Urothelium cell line (cell line): ENCODE results near the gene ERO1A.
"Not testable (repeated sequence)": the region's sequence is repeated elsewhere in the genome, so short reads cannot be mapped to it uniquely, and the experiment has no call there.

Experiments
- DNase-seq: peaks from one replicate; pipeline ENCODE4 v3.0.0; 2011; ENCODE audit warnings: low spot score, mixed read lengths
- FAIRE-seq: peaks from 2 replicates; lab custom pipeline; 2011; peaks lifted over from hg19 to GRCh38; lab: Jason Lieb, UNC

Gene ERO1A, protein sequence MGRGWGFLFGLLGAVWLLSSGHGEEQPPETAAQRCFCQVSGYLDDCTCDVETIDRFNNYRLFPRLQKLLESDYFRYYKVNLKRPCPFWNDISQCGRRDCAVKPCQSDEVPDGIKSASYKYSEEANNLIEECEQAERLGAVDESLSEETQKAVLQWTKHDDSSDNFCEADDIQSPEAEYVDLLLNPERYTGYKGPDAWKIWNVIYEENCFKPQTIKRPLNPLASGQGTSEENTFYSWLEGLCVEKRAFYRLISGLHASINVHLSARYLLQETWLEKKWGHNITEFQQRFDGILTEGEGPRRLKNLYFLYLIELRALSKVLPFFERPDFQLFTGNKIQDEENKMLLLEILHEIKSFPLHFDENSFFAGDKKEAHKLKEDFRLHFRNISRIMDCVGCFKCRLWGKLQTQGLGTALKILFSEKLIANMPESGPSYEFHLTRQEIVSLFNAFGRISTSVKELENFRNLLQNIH

DNA sequence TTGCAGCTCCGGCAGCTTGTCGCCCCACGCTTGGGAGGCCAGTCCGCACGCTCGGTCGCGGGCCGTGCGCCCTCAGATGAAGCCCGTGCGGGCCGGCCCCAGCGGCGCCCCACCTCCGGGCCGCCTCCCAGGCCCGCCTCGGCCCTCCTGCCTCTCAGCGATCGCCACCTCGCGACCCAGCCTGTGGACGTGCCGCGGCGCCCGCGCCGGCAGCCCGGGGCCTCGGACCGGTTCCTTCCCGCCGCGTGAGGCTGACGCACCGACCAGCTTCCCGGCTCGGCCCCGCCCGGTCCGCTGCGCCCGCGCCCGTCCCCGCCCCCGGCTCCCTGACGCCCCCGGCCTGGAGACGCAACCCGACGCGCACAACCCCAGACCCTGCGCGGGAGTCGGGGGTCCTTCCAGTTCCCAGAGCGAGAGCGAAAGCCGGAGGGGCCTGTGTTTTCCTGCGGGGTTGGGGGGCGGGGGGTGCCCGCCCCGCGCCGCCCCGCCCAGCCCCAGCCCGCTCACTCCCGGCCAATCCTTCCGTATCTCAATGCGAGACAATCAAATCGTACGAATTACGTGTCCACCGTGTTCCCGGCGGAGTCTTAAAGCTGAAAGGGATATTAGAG lies at the start of gene ERO1A:
TSS of gene ERO1A (minus strand) at position 78 of the 611 bp plus-strand sequence. CDS start at position 1, 77 bp downstream.
- FAIRE-seq: peak; percentile 40

DNA sequence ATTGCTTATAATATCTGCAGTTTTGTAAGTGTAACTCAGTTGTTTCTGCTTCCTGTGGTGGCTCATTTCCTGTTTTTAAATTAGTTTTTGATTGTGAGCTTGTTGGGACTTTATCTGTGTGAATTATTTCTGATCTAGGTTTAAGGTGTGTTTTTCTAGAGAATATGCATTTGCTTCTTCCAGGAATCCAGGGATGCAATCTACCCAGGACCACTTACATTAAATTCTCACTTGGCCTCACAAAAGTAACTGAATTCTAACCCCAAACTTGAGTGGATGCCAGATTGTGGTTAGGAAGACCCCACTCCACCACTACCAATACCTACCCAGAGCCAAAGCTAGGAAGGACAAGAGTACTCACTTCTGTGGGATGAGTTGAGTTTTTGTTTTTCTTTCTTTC lies 46.5 kb upstream of the ERO1A start:
- DNase-seq (no peak), FAIRE-seq (peak; percentile 81)

More for the DNA sequence above, at the start of gene ERO1A:
- peak; percentile 89 for DNase-seq

DNA sequence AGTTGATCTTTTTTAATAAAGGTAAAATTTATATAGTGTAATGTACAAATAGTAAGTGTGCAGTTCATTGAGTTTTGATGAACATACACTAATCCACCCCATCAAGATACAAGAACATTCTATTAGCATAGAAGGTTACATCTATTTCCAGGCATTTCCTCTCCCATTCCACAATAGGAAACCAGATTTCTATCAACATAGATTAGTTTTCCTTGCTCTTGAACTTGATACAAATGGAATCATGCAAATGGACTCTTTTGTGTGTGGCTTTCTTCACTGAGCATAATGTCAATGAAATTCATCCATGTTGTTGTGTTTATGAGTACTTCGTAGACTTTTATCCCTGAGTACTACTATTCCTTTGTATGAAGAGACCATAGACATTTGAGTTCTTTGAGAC lies 45.4 kb upstream of the ERO1A start:
- DNase-seq (no peak), FAIRE-seq (no peak)

DNA sequence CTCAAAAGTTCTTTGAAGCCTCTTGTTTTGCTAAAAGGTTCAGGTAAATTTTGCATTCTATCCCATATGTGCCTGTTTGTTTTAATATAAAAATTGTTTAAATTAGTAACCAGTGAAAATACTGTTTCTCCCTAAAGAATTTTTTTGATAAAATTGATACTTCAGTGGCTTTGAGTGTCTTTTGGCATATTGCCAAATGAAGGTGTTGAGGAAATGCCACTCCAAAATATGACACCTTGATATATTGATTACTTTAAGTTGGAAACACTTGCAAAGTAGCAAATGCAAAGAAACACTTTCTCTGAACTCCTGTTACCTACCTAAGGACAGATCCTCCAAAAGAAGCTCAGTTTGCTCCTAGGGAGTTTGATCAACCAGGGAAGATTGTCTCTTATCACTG lies 43.1 kb upstream of the ERO1A start:
- DNase-seq: no peak
- FAIRE-seq: no peak

DNA sequence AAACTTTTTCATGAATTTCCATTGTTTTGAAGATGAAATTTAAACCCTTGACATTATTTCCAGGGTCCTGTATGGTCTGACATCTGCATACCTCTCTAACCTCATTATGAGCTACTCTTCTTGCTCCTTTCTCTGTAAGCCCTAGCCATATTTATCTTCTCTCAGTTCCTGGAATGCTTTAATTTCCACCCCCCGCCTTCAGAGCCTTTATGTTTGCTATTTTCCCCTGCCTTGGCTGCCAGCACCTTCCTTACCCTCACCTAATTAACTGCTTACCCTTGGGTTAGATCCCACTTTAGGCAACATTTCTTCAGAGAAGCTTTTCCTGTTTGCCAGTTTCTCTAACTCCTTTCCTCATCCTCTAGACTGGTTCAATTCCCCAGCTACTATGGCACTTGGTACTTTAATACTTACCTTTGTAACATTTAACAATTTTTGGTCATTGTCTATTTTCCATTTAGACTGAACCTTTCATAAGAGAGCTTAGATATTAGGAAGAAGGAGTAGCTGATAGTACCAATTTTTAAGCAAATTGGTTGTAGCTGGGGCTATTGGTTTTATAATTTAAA lies 40.6 kb upstream of the ERO1A start:
- DNase-seq (no peak), FAIRE-seq (peak; percentile 17)

DNA sequence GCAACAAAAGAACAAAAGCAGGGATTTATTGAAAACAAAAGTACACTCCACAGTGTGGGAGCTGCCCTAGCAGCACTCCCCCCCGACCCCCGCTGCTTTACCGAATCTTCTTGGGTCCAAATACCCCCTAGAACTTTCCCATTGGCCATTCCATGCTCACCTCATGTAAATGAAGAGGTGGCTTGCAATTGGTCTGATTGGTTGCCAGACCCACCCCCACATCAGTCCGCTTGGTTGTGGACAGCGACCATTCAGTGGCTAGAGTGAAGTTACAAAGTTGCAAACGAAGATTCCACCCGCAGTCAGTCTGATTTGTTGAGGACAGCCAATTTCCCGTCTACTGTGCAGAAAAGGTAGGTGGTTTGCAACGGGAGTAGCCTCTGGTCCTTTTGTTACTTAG lies 38.5 kb upstream of the ERO1A start:
- DNase-seq (no peak), FAIRE-seq (no peak)

DNA sequence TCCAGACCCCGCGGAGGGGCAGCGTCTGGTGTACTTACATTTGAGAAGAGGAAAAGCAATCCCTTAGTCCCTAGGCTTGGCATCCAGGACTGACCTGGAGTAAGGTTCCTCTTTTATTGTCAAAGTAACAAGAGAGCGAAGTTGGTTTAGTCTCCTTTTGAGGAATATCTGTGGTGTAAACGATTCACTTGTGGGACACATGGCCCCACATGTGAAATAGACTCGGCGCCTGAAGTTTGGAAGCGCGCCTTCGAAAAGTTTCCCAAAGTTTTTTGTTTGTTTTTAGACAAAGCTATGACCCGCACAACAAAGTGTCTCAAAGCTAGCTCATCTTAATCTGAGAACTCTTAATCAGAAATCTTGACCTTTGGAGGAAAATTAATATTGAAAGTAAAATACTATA lies 35.4 kb upstream of the ERO1A start:
- DNase-seq: no peak
- no peak for FAIRE-seq

DNA sequence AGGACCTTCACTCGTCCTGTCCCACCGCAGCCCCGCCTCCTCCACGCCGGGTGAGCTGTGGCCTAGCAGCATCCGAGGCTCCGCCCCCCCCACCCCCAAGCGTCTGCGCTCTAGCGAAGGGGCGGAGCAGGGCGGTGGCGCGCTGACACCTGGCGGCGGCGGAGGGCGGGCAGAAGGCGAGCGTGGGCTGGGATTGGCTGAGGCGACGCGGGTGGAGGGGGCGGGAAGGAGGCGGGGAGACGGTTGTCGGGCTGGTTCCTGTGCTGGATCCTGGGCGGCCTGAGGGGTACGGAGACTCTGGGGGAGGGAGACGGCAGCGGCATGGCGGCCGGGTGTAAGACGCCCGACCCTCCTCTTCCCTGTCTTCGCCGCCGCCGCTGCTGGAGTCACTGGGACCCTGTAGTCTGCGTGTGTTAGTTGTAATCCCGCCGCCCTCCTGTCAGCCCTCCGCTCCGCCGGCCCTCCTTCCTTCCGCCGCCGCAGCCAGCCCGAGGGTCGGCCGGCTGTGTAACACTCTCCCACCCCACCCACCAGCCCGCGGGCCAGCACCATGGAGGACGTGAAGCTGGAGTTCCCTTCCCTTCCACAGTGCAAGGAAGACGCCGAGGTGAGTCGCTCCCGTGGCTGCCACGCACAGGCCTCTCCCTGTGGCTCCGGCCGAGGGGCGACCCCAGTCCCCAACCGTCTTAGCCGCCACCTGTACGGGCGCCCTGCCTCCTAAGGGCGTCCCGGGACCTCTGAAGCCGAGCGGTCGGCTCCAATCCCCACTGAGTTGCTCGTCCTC lies 34.8 kb upstream of the ERO1A start, which contains the start of gene STYX:
TSS of gene STYX (plus strand) at position 242 of the 784 bp plus-strand sequence. CDS start at position 551, 309 bp downstream.
- DNase-seq (peak; percentile 100), FAIRE-seq (peak; percentile 99)

DNA sequence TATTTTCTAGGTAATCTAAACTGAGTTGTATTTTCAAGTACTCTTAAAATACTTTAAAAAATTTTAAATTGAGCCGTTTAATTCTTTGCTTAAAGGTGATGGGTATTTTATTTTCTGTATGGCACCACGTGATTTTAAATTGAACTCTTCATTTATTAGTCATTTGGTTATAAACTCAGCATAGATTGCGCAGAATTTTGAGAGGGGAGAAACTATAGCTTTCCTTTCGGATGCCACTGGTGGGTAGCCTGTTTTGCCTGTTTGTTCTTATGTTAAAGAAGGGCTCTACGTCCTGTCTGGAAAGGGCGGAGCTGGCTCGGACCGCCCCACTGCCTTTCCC lies 34.2 kb upstream of the ERO1A start:
- no peak for FAIRE-seq
- DNase-seq: no peak

DNA sequence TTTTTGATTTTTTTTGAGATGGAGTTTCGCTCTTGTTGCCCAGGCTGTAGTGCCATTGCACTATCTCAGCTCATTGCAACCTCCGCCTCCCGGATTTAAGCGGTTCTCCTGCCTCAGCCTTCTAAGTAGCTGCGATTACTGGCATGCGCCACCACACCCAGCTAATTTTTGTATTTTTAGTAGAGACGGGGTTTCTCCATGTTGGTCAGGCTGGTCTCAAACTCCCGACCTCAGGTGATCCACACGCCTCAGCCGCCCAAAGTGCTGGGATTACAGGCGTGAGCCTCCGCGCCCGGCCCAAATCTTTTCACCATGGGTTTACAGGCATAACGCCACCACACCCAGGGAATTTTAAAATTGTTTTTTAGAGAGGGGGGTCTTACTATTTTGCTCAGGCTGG lies 33.7 kb upstream of the ERO1A start:
- not testable (repeated sequence) for DNase-seq, FAIRE-seq

DNA sequence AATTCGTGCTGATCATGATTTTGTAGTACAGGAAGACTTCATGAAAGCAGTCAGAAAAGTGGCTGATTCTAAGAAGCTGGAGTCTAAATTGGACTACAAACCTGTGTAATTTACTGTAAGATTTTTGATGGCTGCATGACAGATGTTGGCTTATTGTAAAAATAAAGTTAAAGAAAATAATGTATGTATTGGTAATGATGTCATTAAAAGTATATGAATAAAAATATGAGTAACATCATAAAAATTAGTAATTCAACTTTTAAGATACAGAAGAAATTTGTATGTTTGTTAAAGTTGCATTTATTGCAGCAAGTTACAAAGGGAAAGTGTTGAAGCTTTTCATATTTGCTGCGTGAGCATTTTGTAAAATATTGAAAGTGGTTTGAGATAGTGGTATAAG lies 32.2 kb upstream of the ERO1A start:
- DNase-seq, FAIRE-seq: not testable (repeated sequence)

DNA sequence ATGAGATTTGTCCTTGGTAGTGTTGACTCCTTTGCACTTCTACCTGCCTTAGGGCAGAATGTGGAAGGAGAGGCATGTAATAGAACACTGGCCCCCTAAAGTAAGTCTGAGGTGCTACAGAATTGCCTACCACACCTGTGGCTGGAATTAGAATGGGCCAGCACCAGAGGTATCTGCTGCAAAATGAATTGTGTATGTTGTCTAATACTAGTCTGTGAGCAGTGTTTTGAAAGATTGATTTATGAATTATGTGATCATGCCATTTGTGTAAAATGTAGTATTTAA lies 28.9 kb upstream of the ERO1A start:
- DNase-seq (no peak), FAIRE-seq (peak; percentile 81)

DNA sequence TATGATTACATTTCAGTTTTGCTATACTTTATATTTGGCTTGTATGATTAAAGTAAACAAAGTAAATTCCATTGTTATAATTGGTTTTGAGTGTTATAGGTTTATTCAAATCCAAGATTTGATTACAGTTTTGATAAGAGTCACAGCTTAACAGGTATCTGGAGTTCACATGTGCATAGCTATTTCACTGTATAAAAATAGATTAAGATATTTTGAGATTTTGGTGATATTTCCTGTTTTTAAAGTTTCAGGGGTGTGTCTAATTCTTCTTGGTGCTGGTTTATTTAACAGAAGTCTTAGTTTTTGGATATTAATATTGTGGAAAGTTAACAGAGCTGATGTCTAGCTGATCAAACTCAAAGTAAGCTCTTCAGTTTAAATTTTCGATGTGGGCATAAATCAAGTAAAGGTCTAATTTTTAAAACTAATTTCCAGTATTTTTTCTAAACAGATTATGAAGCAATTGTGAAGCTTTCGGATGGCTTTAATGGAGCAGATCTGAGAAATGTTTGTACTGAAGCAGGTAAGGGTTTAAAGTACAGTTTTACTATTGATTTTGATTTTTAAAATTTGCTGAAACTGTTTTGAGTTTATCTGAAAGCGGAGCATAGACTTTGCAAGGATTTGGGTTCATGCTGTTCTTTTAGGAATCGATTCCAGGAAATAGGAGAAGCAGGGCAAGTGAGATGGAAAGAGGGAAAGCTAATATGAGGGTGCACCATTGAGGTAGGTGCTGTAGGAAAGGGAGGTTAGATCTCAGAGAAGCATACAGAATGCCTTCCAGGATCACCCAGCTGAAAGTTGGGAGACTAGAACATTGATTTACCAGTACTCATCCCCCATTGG lies 28.4 kb upstream of the ERO1A start:
- DNase-seq: no peak
- no peak for FAIRE-seq

DNA sequence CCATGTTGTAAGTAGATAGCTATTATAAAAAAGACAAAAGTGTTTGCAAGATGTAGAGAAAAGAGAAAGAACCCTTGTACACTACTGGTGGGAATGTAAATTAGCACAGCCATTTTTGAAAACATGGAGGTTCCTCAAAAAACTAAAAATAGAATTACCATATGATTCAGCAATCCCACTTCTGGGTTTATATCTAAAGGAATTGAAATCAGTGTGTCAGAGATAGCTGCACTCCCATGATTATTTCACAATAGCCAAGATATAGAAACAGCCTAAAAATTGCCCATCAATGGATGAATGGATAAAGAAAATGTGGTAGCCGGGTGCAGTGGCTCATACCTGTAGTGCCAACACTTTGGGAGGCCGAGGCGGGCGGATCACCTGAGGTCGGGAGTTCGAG lies 20.8 kb upstream of the ERO1A start:
- DNase-seq (no peak), FAIRE-seq (no peak)

DNA sequence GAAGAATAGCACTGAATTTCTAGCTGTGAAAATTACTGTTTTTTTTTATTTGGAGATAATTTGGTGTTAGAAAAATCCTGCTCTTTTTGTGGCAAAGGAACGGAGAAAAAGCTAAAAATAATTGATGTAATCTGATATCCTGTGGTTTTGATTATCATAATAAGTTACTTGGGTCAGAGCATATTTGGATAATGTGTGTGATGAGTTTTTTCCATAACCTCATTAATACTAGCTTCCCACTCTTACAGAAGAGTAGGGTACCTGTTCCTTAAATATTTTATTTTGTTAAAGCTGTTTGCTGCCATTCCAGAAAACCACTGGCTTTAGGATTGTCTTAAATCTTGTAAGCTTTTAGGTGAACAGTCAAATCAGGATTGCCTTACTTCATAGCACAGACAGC lies 16.3 kb upstream of the ERO1A start:
- FAIRE-seq (no peak), DNase-seq (no peak)

DNA sequence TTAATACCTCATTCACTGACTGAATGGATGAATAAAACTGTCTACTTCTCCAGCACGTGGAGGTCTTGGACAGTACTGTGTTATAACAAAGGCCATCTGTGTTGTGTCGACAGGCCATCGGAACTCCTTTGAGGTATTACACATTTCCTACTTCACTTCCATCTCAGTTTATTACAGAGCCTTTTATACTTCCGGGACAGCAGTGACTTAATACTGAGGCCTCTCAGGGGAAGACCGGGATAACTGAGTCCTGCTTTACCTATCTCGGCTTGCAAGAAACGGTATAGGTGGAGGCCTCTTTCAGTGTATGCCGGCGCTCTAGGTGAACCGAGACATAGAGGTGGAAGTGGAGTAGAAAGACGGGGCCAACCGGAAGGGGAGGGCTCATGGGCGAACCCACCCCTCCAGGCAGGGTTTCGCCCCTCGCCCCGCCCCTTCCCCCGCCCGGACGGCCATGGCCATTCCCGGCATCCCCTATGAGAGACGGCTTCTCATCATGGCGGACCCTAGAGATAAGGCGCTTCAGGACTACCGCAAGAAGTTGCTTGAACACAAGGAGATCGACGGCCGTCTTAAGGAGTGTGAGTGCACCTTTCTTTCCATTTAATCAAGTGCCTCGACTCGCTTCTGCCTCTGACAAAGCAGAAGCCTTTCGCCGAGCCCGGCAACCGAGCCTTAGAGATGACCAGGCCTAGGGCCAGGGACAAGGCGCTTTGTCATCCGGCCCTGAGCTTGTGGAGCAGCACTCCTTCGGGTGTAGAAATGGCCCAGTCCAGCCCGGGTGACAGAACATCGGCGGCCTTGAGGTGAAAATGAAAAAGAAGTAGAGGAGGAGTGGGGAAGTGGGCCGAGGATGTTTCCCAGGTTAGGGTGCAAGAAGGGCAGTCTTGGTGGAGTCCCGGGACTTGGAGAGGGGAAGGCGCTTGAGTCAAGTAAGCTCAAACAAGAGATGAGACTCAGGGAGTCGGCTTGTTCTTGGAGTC lies 11.7 kb upstream of the ERO1A start, which contains the start of gene PSMC6:
TSS of gene PSMC6 (plus strand) at position 477 of the 983 bp plus-strand sequence. CDS start at position 497, 20 bp downstream.
- FAIRE-seq: peak; percentile 84
- peak; percentile 99 for DNase-seq

DNA sequence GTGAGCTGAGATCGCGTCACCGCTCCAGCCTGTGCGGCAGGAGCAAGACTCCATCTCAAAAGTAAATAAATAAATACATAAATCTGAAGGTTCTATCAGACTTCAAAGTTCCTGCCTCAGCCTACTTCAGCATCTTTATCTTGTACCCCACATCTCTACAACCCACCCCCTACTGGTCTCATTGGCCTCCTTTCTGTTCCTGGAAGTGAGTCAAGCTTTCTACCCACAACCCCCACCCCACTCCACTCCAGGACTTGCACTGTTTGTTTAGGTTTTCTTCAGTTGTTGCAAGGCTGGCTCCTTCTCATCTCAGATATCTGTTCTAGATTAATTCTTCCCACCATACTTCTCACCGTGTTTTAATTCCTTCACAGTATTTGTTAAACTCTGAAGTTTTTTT lies 10.9 kb upstream of the ERO1A start:
- peak; percentile 32 for DNase-seq
- no peak for FAIRE-seq

DNA sequence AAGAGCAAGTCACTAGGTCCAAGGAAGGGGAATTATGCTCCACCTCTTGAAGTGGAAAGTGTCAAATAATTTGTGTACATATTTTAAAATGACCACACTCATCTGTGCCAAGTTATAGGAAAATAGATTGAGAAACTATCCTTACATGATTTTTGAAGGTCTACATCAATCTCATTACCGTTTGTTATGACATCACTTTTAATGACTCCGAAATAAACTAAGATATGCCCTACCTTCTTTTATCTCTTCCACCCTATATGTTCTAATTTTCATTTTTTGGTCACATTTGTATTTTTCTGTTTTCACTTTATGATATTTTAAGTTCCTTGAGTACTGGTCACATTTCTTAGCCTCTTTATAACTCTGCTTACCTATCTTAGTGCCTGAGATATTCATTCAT lies 8.3 kb upstream of the ERO1A start:
- no peak for FAIRE-seq

DNA sequence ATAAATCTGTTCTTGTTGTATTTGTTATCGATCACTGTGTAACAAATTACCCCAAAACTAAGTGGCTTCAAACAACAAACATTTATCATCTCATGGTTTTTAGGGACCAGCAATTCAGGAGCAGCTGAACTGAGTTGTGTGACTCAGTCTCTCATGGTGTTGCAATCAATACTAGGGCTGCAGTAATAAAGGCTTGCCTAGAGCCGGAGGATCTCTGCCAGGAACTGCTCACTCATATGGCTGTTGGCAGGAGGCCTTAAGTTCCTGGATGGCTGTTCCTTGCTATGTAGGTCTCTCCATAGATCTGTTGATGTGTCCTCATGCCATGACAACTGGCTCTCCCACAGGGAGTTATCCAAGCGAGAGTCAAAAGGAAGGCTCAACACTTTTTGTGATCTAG lies 7.9 kb upstream of the ERO1A start:
- FAIRE-seq (no peak), DNase-seq (peak; percentile 40)

More for the DNA sequence above, 8.3 kb upstream of the ERO1A start:
- no peak for DNase-seq
